ENCODE results near the gene FGF21.

GRCh38 chr19:48804496-48804895, 49.2 kb downstream of the FGF21 start:
- TF ChIP-seq, protein P1, sequence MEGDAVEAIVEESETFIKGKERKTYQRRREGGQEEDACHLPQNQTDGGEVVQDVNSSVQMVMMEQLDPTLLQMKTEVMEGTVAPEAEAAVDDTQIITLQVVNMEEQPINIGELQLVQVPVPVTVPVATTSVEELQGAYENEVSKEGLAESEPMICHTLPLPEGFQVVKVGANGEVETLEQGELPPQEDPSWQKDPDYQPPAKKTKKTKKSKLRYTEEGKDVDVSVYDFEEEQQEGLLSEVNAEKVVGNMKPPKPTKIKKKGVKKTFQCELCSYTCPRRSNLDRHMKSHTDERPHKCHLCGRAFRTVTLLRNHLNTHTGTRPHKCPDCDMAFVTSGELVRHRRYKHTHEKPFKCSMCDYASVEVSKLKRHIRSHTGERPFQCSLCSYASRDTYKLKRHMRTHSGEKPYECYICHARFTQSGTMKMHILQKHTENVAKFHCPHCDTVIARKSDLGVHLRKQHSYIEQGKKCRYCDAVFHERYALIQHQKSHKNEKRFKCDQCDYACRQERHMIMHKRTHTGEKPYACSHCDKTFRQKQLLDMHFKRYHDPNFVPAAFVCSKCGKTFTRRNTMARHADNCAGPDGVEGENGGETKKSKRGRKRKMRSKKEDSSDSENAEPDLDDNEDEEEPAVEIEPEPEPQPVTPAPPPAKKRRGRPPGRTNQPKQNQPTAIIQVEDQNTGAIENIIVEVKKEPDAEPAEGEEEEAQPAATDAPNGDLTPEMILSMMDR (IDR thresholded peaks at IDR 0.05) = no peak
- TF ChIP-seq POLR2A (IDR thresholded peaks at IDR 0.05) = no peak
